Activated T-helper 1 cell treated with anti-CD3 and anti-CD28 coated beads, Interleukin-12 subunit alpha, Interleukin-12 subunit beta, Interleukin-2, Interleukin-4 antibody, amounts not matched to agents 30 ng/mL and 10 ng/mL and 1 ng/mL, durations not matched to agents 14 hours and 24 hours and 36 hours (primary cell): ENCODE measurements around the gene IL1RAPL2. TPM values are rescaled to one million over a fixed set of nuclear protein-coding genes. Genes with fewer than 3 reads are reported as not detected.
"Not testable (repeated sequence)": the region's sequence is repeated elsewhere in the genome, so short reads cannot be mapped to it uniquely, and the experiment has no call there.

Source experiments
- DNase-seq: peaks from one replicate; pipeline ENCODE4 v3.0.0; 2021; ENCODE audit warnings: low spot score
- H3K27ac Mint-ChIP-seq: one replicate; pipeline ENCODE4 v1.8.0; 2021; ENCODE audit warnings: mild to moderate bottlenecking, mixed read lengths
- H3K27me3 Mint-ChIP-seq: one replicate; pipeline ENCODE4 v1.8.0; 2022; ENCODE audit warnings: mild to moderate bottlenecking, moderate library complexity, mixed read lengths; ENCODE audit not compliant: insufficient read depth
- H3K36me3 Mint-ChIP-seq: one replicate; pipeline ENCODE4 v1.8.0; 2021; ENCODE audit warnings: low read depth, mixed read lengths
- H3K4me1 Mint-ChIP-seq: one replicate; pipeline ENCODE4 v1.8.0; 2021; ENCODE audit warnings: low read depth, mixed read lengths
- H3K4me3 Mint-ChIP-seq: one replicate; pipeline ENCODE4 v1.8.0; 2021; ENCODE audit warnings: mild to moderate bottlenecking, moderate library complexity, mixed read lengths
- H3K9me3 Mint-ChIP-seq: one replicate; pipeline ENCODE4 v1.8.0; 2021; ENCODE audit warnings: mixed read lengths
- intact Hi-C: fragments of 100-400 bp; cut with micrococcal nuclease; formaldehyde crosslinking; loops from one replicate; pipeline ENCODE4 v1.15.1; 2024
- total RNA-seq: library from RNA; stranded (reverse); gene quantifications from 2 replicates; pipeline ENCODE4 v1.2.3, GENCODE V29; 2022

The IL1RAPL2 gene
- total RNA-seq, 1 donor from 2014 or later: not detected

GRCh38 chrX:105773801-105774200, 1207.8 kb downstream of the IL1RAPL2 start:
- Mint-ChIP-seq H3K4me3 (no peak overlapping the region), H3K36me3 (no peaks in the 10 kb centered on the region), H3K9me3 (no peaks in the 10 kb centered on the region), H3K27ac (no peak overlapping the region), H3K4me1 (no peaks in the 10 kb centered on the region), H3K27me3 (no peaks in the 10 kb centered on the region)
- no peak for DNase-seq
- intact Hi-C loops: no loop called here

- DNase-seq: no peak
- no peaks in the 10 kb centered on the region for H3K27me3 Mint-ChIP-seq
- no peak overlapping the region for H3K4me3 Mint-ChIP-seq
- H3K9me3 Mint-ChIP-seq: no peaks in the 10 kb centered on the region
- H3K36me3 Mint-ChIP-seq: no peaks in the 10 kb centered on the region
- H3K4me1 Mint-ChIP-seq: no peaks in the 10 kb centered on the region
- no peak overlapping the region for H3K27ac Mint-ChIP-seq
- intact Hi-C loops: no loop called here
Measured at GRCh38 chrX:105775679-105776078, 1209.7 kb downstream of the IL1RAPL2 start.

GRCh38 chrX:105781804-105782203, 1215.8 kb downstream of the IL1RAPL2 start:
- Mint-ChIP-seq H3K4me3 (no peak overlapping the region), H3K27ac (no peak overlapping the region), H3K27me3 (no peaks in the 10 kb centered on the region), H3K36me3 (no peaks in the 10 kb centered on the region), H3K4me1 (no peaks in the 10 kb centered on the region), H3K9me3 (no peaks in the 10 kb centered on the region)
- no peak for DNase-seq
- intact Hi-C loops: no loop called here

- not testable (repeated sequence) for H3K9me3 Mint-ChIP-seq, H3K27me3 Mint-ChIP-seq, H3K4me3 Mint-ChIP-seq
Measured at GRCh38 chrX:105796877-105797276, 1230.9 kb downstream of the IL1RAPL2 start.

GRCh38 chrX:105803891-105804290, 1237.9 kb downstream of the IL1RAPL2 start:
- Mint-ChIP-seq H3K4me3 (no peak overlapping the region), H3K9me3 (no peaks in the 10 kb centered on the region), H3K36me3 (no peaks in the 10 kb centered on the region), H3K4me1 (no peaks in the 10 kb centered on the region), H3K27ac (no peak overlapping the region), H3K27me3 (no peaks in the 10 kb centered on the region)
- intact Hi-C loops: no loop called here
- DNase-seq: no peak

More at GRCh38 chrX:105796877-105797276, 1230.9 kb downstream of the IL1RAPL2 start:
- H3K27ac Mint-ChIP-seq, H3K36me3 Mint-ChIP-seq, DNase-seq, H3K4me1 Mint-ChIP-seq, intact Hi-C loops: not testable (repeated sequence)

- intact Hi-C loops, H3K4me1 Mint-ChIP-seq, H3K27me3 Mint-ChIP-seq, H3K9me3 Mint-ChIP-seq, DNase-seq, H3K4me3 Mint-ChIP-seq, H3K27ac Mint-ChIP-seq, H3K36me3 Mint-ChIP-seq: not testable (repeated sequence)
Measured at GRCh38 chrX:105805655-105806054, 1239.7 kb downstream of the IL1RAPL2 start.

GRCh38 chrX:105816517-105816916, 1250.5 kb downstream of the IL1RAPL2 start:
- no peak for DNase-seq
- H3K36me3 Mint-ChIP-seq: no peaks in the 10 kb centered on the region
- intact Hi-C loops: no loop called here

More at GRCh38 chrX:105816517-105816916, 1250.5 kb downstream of the IL1RAPL2 start:
- Mint-ChIP-seq H3K27ac (no peak overlapping the region), H3K9me3 (no peaks in the 10 kb centered on the region), H3K4me1 (no peaks in the 10 kb centered on the region), H3K27me3 (peaks cover 9% of the 10 kb centered on the region), H3K4me3 (no peak overlapping the region)
